Stomach smooth muscle (tissue), 2 donors: Measurements from ENCODE around the gene FBXO15.

ENCODE experiments used
- H3K27ac ChIP-seq: one replicate; pipeline ENCODE4 v1.7.0; 2013; ENCODE audit warnings: mild to moderate bottlenecking, low read length, inconsistent platforms
- H3K27me3 ChIP-seq, 2 donors: one replicate each; pipeline ENCODE4 v1.7.0; 2013; ENCODE audit warnings: low read length in 2 of 2; ENCODE audit not compliant: insufficient read depth in 2 of 2, control insufficient read depth in 1 of 2
- H3K36me3 ChIP-seq, 2 donors: one replicate each; pipeline ENCODE4 v1.7.0; 2013; ENCODE audit warnings: low read length in 2 of 2; ENCODE audit not compliant: control insufficient read depth in 2 of 2, insufficient read depth in 2 of 2
- H3K4me1 ChIP-seq: one replicate; pipeline ENCODE4 v1.7.0; 2013; ENCODE audit warnings: low read length; ENCODE audit not compliant: control insufficient read depth, insufficient read depth
- H3K4me3 ChIP-seq, 2 donors: one replicate each; pipeline ENCODE4 v1.7.0; 2013; ENCODE audit warnings: low read length in 2 of 2
- H3K9ac ChIP-seq, 2 donors: one replicate each; pipeline ENCODE4 v1.7.0; 2013; ENCODE audit warnings: low read length in 2 of 2, mild to moderate bottlenecking in 1 of 2
- H3K9me3 ChIP-seq, 2 donors: one replicate each; pipeline ENCODE4 v1.7.0; 2013; ENCODE audit warnings: low read length in 2 of 2; ENCODE audit not compliant: control insufficient read depth in 2 of 2
- donor health status: healthy.
- donor health status: Pancreatic carcinoma.

Gene FBXO15

GRCh38 chr18:74115046-74115445, 32.6 kb downstream of the FBXO15 start:
- H3K27ac ChIP-seq: no peak overlapping the region
- no peak overlapping the region for H3K9ac ChIP-seq
- peaks cover 0 to 2% of the 10 kb centered on the region in 2 donors for H3K27me3 ChIP-seq
- H3K36me3 ChIP-seq: no peaks in the 10 kb centered on the region
- no peaks in the 10 kb centered on the region for H3K4me1 ChIP-seq
- H3K9me3 ChIP-seq: peaks cover 2 to 4% of the 10 kb centered on the region in 2 donors
- no peak overlapping the region for H3K4me3 ChIP-seq

DNA sequence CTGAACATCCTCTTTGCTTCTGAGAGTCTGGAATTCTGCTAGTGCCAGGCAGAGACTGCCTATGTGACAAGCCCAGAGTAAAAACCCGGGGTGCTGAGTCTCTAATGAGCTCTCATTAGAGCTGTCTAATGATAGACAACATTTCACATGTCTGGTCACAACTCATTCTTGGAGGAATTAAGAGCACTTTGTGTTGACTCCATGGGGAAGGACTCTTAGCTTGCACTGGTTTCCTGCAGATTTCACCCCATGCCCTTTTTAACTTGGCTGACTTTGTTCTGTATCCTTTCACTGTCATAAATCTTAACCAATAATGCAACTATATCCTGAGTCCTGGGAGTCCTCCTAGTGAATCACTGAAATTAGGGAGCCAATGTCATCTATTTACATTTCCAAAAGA, 33.5 kb downstream of the FBXO15 start:
- Histone ChIP-seq H3K4me1 (no peaks in the 10 kb centered on the region), H3K9me3 (peaks cover 2 to 4% of the 10 kb centered on the region in 2 donors), H3K27ac (no peak overlapping the region), H3K9ac (no peak overlapping the region), H3K4me3 (no peak overlapping the region), H3K27me3 (no peaks in the 10 kb centered on the region), H3K36me3 (no peaks in the 10 kb centered on the region)

DNA sequence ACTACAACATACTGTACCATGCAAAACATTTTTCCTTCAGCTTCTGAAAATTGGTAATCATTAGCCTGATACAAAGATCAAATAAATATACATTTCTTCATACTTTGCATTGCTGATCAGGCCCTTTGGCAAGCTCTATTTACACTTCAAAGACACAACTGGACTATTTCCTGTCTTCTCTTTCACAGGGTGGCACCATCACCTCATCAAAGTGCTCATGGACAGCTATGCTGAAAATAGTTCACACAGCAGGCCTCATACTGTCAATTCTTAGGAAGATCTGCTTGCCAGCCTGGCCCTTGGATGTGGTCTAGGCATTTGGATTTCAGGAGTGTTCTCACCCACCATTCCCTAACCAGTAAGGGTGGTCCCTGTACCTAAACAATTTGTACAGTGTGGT, 33.9 kb downstream of the FBXO15 start:
- Histone ChIP-seq H3K27ac (no peak overlapping the region), H3K9ac (no peak overlapping the region), H3K36me3 (no peaks in the 10 kb centered on the region), H3K9me3 (peaks cover 2 to 4% of the 10 kb centered on the region in 2 donors), H3K27me3 (no peaks in the 10 kb centered on the region), H3K4me3 (no peak overlapping the region), H3K4me1 (no peaks in the 10 kb centered on the region)

DNA sequence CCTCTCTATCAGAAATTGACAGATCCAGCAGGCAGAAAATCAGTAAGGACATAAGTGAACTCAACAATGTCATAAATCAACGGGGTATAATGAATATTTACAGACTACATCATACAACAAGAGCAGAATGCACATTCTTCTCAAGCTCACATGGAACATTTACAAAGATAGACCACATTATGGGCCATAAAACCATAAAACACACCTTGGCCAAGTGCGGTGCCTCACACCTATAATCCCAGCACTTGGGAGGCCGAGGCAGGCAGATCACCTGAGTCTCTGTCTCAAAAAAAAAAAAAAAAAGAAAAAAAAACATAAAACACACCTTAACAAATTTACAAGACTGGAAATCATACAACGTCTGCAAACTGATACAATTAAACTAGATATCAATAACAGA, 36.7 kb downstream of the FBXO15 start:
- H3K27ac ChIP-seq: no peak overlapping the region
- H3K4me1 ChIP-seq: no peaks in the 10 kb centered on the region
- H3K9me3 ChIP-seq: peaks cover 2 to 4% of the 10 kb centered on the region in 2 donors
- no peaks in the 10 kb centered on the region for H3K36me3 ChIP-seq
- no peak overlapping the region for H3K4me3 ChIP-seq
- H3K27me3 ChIP-seq: no peaks in the 10 kb centered on the region
- no peak overlapping the region for H3K9ac ChIP-seq

GRCh38 chr18:74110149-74110548, 37.5 kb downstream of the FBXO15 start:
- H3K36me3 ChIP-seq: no peaks in the 10 kb centered on the region
- H3K27ac ChIP-seq: no peak overlapping the region
- no peak overlapping the region for H3K9ac ChIP-seq
- H3K4me3 ChIP-seq: no peak overlapping the region
- H3K4me1 ChIP-seq: no peaks in the 10 kb centered on the region
- H3K27me3 ChIP-seq: no peaks in the 10 kb centered on the region
- H3K9me3 ChIP-seq: peaks cover 2 to 4% of the 10 kb centered on the region in 2 donors

DNA sequence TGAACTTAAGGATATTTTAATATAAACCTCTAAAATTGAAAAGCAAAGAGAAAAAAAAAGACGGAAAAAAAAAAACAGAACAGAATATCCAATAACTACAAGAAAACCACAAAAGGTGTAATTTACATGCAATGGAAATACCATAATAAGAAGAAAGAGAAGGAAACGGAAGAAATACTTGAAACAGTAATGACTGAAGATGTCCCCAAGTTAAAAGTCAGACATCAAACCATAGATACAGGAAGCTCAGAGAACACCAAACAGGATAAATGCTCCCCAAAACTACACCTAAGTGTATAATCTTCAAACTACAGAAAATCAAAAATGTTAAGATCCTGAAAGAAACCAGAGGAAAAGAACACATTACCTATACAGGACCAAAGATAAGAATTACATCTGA, 39.2 kb downstream of the FBXO15 start:
- no peaks in the 10 kb centered on the region for H3K27me3 ChIP-seq
- no peaks in the 10 kb centered on the region for H3K4me1 ChIP-seq
- peaks cover 2 to 4% of the 10 kb centered on the region in 2 donors for H3K9me3 ChIP-seq
- H3K27ac ChIP-seq: no peak overlapping the region
- no peaks in the 10 kb centered on the region for H3K36me3 ChIP-seq
- H3K4me3 ChIP-seq: no peak overlapping the region
- no peak overlapping the region for H3K9ac ChIP-seq

DNA sequence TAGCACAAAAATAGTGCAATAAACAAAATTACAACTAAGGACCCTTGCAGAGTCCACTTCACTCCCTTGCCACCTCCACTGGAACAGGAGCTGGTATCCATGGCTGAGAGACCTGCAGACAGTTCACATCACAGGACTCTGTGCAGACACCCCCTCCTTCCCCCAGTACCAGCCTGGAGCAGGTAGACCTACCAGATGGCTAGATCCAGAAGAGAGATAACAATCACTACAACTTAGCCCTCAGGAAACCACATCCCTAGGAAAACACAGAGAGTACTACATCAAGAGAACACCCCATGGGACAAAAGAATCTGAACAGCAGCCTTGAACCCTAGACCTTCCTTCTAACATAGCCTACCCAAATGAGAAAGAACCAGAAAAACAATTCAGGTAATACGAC, 49.8 kb downstream of the FBXO15 start:
- no peaks in the 10 kb centered on the region for H3K9me3 ChIP-seq
- H3K4me1 ChIP-seq: no peaks in the 10 kb centered on the region
- no peak overlapping the region for H3K4me3 ChIP-seq
- H3K9ac ChIP-seq: no peak overlapping the region
- H3K27me3 ChIP-seq: no peaks in the 10 kb centered on the region
- no peaks in the 10 kb centered on the region for H3K36me3 ChIP-seq
- H3K27ac ChIP-seq: no peak overlapping the region

GRCh38 chr18:74092922-74093321, 54.7 kb downstream of the FBXO15 start:
- Histone ChIP-seq H3K4me1 (no peaks in the 10 kb centered on the region), H3K9me3 (no peaks in the 10 kb centered on the region), H3K36me3 (no peaks in the 10 kb centered on the region), H3K27me3 (no peaks in the 10 kb centered on the region), H3K9ac (no peak overlapping the region), H3K4me3 (no peak overlapping the region), H3K27ac (no peak overlapping the region)

DNA sequence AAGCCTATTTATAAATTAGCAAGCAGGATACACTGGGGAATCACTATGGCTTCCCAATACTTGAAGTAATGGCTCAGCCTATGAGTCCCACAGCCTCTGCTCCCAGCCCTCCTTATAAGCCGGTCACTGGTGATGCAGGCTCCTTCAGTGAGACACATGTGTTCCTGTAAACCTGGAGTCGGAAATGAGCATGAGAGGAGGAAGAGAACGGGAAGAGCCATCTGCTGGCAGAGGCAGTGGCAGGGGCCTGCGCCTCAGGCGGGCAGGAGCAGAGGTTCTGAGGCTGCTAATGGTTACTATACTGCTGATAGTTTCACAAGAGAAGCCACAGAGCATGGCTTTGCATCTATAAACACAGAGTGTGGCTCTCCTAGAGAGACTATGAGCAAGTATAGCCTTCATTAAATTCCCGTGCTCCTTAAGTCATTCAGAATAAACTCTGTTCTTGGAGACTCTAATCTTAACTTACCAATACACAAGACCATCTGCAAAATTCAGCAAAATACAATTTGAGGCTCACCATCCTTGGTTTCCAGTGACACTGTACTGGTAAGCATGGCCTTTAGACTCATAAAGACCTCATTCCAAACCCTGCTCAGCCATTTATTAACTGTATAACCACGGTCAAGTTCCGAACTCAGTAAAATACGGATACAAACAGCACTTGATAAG, 63.3 kb downstream of the FBXO15 start:
- Histone ChIP-seq H3K4me1 (peaks cover 5% of the 10 kb centered on the region), H3K27me3 (no peaks in the 10 kb centered on the region), H3K27ac (no peak overlapping the region), H3K36me3 (no peaks in the 10 kb centered on the region), H3K9ac (no peak overlapping the region), H3K9me3 (no peaks in the 10 kb centered on the region), H3K4me3 (no peak overlapping the region)

- Histone ChIP-seq H3K9ac (no peak overlapping the region), H3K4me3 (no peak overlapping the region), H3K36me3 (no peaks in the 10 kb centered on the region), H3K27me3 (no peaks in the 10 kb centered on the region), H3K27ac (no peak overlapping the region), H3K4me1 (peaks cover 5% of the 10 kb centered on the region), H3K9me3 (no peaks in the 10 kb centered on the region)
These were observed 64.1 kb downstream of the FBXO15 start for GRCh38 chr18:74083557-74083952.

DNA sequence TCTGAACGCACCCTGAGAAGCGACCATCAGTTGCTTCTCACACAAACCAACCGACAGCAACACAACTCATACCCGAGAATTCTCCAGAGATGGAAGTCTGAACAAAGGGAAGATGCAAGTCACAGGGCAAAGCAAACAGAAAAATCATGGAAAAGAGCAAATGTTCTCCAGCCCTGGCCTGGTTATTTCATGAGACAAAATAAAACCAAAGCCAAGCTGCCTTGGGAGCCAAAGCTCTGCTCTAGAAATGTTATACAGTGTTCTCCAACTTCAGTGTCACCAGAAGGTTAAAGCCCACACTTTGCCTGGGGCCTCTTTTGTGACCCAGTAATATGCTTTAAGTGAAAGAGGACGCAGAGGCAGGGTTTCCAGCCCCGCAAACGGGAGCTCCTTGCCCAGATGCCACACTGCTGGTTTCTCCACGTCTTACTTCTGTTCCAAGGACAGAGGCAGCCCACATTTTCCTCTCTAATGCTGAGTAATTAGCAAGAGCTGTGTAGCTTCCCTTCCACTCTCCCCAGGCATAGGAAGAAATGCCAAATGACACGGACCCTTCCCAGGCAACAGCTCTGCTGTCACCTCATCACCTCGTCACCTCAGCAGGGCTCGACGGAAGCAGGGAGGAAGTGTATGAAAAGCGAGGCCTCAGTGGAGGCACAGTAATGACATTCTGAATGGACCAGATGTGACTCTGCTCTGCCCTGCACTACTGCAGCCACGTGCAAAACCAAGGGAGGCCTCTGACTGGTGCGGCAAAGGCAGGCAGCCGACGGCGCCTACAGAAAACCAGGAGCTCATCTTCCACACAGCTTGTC, 64.7 kb downstream of the FBXO15 start:
- H3K4me1 ChIP-seq: peaks cover 5% of the 10 kb centered on the region
- no peaks in the 10 kb centered on the region for H3K36me3 ChIP-seq
- H3K27ac ChIP-seq: no peak overlapping the region
- no peaks in the 10 kb centered on the region for H3K27me3 ChIP-seq
- H3K9me3 ChIP-seq: no peaks in the 10 kb centered on the region
- H3K9ac ChIP-seq: no peak overlapping the region
- no peak overlapping the region for H3K4me3 ChIP-seq
